ENCODE measurements around the gene RDX. TPM values are rescaled to one million over a fixed set of nuclear protein-coding genes. Genes with fewer than 3 reads are reported as not detected.

The RDX gene
- total and polyA plus RNA-seq, 9 of the 15 experiments (the other 6 are each of a cell fraction or from before 2014, with no cell fraction given) = 35.6 to 62.1 (median 54.3) TPM

DNA sequence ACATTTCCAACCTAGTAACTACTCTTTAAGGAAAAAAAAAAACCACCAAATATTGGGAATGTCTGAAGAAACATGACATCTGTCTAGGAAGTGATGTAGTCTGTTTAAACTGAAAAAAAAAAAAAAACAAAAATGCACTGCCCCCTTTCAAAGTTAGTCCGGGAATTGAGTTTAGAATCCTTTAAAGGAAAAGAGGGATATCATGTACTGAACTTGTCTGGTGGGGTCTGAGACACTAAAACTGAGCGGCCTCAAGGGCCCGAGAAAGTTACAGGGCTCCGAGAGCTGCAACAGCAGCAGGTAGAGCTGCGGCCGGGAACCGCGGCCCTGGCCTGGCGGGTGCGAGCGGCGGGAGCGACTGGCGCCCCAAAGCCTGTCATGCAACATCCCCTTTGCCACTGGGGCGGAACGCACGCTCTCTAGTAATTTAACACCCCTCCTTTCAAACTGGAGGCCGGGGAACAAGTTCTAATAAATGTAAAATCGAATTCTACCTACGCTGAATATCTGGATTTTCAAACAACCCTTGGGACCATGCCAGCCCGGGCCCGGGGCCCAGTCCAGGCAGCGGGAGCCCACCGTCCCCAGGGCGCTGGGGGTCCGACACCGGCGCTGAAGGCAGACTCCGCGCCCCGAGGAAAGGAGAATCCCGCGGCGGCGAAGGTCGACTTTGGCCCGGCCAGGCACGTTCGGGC lies 736 bp downstream of the RDX start (continued):
- TF ChIP-seq, protein P1, sequence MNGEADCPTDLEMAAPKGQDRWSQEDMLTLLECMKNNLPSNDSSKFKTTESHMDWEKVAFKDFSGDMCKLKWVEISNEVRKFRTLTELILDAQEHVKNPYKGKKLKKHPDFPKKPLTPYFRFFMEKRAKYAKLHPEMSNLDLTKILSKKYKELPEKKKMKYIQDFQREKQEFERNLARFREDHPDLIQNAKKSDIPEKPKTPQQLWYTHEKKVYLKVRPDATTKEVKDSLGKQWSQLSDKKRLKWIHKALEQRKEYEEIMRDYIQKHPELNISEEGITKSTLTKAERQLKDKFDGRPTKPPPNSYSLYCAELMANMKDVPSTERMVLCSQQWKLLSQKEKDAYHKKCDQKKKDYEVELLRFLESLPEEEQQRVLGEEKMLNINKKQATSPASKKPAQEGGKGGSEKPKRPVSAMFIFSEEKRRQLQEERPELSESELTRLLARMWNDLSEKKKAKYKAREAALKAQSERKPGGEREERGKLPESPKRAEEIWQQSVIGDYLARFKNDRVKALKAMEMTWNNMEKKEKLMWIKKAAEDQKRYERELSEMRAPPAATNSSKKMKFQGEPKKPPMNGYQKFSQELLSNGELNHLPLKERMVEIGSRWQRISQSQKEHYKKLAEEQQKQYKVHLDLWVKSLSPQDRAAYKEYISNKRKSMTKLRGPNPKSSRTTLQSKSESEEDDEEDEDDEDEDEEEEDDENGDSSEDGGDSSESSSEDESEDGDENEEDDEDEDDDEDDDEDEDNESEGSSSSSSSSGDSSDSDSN (IDR thresholded peaks at IDR 0.05; ENCODE audit: borderline replicate concordance in 1 of 2, low read depth in 2 of 2, low read length in 2 of 2) = peak; percentile 81 to 92; a peak in 3 of 4 replicates
- TF ChIP-seq, protein P2, sequence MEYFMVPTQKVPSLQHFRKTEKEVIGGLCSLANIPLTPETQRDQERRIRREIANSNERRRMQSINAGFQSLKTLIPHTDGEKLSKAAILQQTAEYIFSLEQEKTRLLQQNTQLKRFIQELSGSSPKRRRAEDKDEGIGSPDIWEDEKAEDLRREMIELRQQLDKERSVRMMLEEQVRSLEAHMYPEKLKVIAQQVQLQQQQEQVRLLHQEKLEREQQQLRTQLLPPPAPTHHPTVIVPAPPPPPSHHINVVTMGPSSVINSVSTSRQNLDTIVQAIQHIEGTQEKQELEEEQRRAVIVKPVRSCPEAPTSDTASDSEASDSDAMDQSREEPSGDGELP (CRISPR knock-in tag; IDR thresholded peaks at IDR 0.05; ENCODE audit: borderline replicate concordance) = peak; percentile 33; the same call in 1 of the 2 replicates
- no peak for TF ChIP-seq ESRRA (IDR thresholded peaks at IDR 0.05; ENCODE audit: borderline replicate concordance, low read depth)
- TF ChIP-seq ZNF165 (CRISPR knock-in tag; IDR thresholded peaks at IDR 0.05; ENCODE audit: borderline replicate concordance) = no peak
- peak; percentile 46 for TF ChIP-seq CHD1 (IDR thresholded peaks at IDR 0.05; ENCODE audit: low read length)
- no peak for TF ChIP-seq PHB2 (IDR thresholded peaks at IDR 0.05; ENCODE audit: low read depth)
- no peak for TF ChIP-seq KLF16 (IDR thresholded peaks at IDR 0.05)
- no peak for TF ChIP-seq KLF13 (tag; IDR thresholded peaks at IDR 0.05; ENCODE audit: borderline replicate concordance, low read depth)
- TF ChIP-seq, protein P3, sequence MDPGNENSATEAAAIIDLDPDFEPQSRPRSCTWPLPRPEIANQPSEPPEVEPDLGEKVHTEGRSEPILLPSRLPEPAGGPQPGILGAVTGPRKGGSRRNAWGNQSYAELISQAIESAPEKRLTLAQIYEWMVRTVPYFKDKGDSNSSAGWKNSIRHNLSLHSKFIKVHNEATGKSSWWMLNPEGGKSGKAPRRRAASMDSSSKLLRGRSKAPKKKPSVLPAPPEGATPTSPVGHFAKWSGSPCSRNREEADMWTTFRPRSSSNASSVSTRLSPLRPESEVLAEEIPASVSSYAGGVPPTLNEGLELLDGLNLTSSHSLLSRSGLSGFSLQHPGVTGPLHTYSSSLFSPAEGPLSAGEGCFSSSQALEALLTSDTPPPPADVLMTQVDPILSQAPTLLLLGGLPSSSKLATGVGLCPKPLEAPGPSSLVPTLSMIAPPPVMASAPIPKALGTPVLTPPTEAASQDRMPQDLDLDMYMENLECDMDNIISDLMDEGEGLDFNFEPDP (CRISPR knock-in tag; IDR thresholded peaks at IDR 0.05) = no peak
- TF ChIP-seq, protein P4, sequence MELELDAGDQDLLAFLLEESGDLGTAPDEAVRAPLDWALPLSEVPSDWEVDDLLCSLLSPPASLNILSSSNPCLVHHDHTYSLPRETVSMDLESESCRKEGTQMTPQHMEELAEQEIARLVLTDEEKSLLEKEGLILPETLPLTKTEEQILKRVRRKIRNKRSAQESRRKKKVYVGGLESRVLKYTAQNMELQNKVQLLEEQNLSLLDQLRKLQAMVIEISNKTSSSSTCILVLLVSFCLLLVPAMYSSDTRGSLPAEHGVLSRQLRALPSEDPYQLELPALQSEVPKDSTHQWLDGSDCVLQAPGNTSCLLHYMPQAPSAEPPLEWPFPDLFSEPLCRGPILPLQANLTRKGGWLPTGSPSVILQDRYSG (tag; conservative IDR thresholded peaks at IDR 0.05; ENCODE audit: low read depth) = no peak
- TF ChIP-seq, protein P5, sequence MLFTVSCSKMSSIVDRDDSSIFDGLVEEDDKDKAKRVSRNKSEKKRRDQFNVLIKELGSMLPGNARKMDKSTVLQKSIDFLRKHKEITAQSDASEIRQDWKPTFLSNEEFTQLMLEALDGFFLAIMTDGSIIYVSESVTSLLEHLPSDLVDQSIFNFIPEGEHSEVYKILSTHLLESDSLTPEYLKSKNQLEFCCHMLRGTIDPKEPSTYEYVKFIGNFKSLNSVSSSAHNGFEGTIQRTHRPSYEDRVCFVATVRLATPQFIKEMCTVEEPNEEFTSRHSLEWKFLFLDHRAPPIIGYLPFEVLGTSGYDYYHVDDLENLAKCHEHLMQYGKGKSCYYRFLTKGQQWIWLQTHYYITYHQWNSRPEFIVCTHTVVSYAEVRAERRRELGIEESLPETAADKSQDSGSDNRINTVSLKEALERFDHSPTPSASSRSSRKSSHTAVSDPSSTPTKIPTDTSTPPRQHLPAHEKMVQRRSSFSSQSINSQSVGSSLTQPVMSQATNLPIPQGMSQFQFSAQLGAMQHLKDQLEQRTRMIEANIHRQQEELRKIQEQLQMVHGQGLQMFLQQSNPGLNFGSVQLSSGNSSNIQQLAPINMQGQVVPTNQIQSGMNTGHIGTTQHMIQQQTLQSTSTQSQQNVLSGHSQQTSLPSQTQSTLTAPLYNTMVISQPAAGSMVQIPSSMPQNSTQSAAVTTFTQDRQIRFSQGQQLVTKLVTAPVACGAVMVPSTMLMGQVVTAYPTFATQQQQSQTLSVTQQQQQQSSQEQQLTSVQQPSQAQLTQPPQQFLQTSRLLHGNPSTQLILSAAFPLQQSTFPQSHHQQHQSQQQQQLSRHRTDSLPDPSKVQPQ (CRISPR knock-in tag; IDR thresholded peaks at IDR 0.05; ENCODE audit: borderline replicate concordance) = no peak
- no peak for TF ChIP-seq ZNF561 (CRISPR knock-in tag; conservative IDR thresholded peaks at IDR 0.05)
- TF ChIP-seq ZFX (CRISPR knock-in tag; IDR thresholded peaks at IDR 0.05) = peak; percentile 57; the same call in 1 of the 2 replicates
- TF ChIP-seq HDAC6 (IDR thresholded peaks at IDR 0.05; ENCODE audit: low read depth, low read length) = no peak
- TF ChIP-seq LCOR (CRISPR knock-in tag; IDR thresholded peaks at IDR 0.05) = no peak
- TF ChIP-seq NEUROD1 (IDR thresholded peaks at IDR 0.05; ENCODE audit: borderline replicate concordance, low read depth, low read length, partially characterized antibody) = no peak
- TF ChIP-seq NFXL1 (CRISPR knock-in tag; IDR thresholded peaks at IDR 0.05) = no peak
- TF ChIP-seq ZNF384 (IDR thresholded peaks at IDR 0.05; ENCODE audit: low read depth, low read length) = peak; percentile 34; the same call in 1 of the 2 replicates
- TF ChIP-seq RAD51 (IDR thresholded peaks at IDR 0.05; ENCODE audit: borderline replicate concordance, low read depth) = no peak

Measured in K562 (cell line).